Sciatic nerve (tissue), 2 donors: ENCODE data around the gene CLDN9. TPM values are rescaled to one million over a fixed set of nuclear protein-coding genes. Genes with fewer than 3 reads are reported as not detected.

Source experiments
- ATAC-seq: fragments of 200-7000 bp; cut with Tn5 transposase; one replicate; pipeline ENCODE4 v1.9.1; 2020; ENCODE audit warnings: mild to moderate bottlenecking, moderate library complexity
- DNase-seq: peaks from one replicate; pipeline ENCODE4 v3.0.0-alpha.2; 2020; ENCODE audit warnings: low spot score
- intact Hi-C: fragments of 100-400 bp; cut with DNase I; formaldehyde crosslinking; loops from one replicate; pipeline ENCODE4 v1.14.2; 2022
- total RNA-seq: library from RNA; stranded (reverse); fragmentation: NEBNext Ultra II Directional; extraction: Animal tissue kit (Norgen Biotek cat#: 25700); gene quantifications from one replicate; pipeline ENCODE4 v1.2.1, GENCODE V29; 2021
- donor health status: DM: no; HTN: no; CAD: no.
- donor health status: DM: no; HTN: no; CAD: no.

CLDN9 gene
- total RNA-seq, 1 donor from 2014 or later, result 0.53 TPM

DNA sequence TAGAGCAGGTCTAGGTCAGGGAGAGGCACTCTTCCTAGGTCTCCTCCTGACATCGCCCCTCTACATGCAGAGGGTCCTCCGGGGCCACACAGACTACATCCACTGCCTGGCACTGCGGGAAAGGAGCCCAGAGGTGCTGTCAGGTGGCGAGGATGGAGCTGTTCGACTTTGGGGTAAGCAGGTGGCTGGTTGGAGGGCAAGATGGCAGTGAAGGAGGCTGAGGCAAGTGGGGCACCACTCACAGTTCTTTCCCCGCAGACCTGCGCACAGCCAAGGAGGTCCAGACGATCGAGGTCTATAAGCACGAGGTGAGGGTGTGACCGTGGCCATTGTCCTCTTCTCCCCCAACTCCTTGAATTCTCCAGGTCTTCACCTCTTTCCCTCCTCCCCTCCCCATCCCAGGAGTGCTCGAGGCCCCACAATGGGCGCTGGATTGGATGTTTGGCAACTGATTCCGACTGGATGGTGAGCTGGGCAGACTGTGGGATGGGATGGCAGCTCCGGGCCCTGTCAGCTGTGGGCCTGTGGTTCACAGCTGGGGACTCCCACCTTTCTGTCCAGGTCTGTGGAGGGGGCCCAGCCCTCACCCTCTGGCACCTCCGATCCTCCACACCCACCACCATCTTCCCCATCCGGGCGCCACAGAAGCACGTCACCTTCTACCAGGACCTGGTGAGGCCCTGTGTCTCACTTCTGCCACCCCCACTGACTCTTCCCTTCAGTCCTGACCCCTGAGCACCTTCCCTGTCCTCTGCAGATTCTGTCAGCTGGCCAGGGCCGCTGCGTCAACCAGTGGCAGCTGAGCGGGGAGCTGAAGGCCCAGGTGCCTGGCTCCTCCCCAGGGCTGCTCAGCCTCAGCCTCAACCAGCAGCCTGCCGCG, 14.1 kb downstream of the CLDN9 start:
- no peak for ATAC-seq
- DNase-seq, result no peak
- intact Hi-C loops, result no loop called here

- DNase-seq (no peak), ATAC-seq (no peak)
- intact Hi-C loops, result no loop called here
These were observed 14.7 kb downstream of the CLDN9 start for GRCh38 chr16:3027489-3027795.

DNA sequence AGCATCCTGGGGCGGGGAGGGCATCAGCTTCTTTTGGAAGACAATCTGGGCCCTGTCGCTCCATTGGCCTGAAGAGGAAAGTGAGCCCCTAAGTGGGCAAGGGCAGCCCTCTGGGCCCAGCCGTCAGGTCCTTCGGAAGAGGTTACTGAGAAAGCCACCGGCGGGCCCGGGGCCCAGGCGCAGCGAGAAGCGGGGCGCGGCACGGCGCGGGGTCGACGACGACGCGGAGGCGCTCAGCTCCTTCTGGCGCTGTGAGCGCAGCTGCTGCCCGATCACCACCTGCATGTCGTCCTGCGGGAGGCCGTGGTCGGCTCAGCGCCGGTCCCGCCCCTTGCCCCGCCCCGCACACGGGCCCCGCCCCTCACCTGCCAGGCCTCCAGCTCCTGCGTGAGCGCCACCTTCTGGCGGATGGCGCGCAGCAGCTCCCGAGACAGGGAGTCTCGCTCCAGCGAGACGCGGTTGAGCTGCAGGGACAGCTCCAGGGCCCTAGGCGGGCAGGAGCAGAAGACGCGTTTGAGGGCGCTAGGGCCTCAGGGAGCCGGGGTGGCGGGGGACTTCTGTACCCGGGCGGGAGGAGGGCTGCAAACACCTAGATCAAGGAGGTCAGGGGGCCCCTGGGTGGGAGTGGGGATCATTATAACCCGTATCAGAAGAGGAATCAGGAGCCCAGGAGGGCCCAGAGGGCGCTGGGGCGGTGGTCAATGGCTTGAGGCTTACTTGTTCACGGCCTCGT, 15.4 kb downstream of the CLDN9 start:
- DNase-seq (peak; percentile 82), ATAC-seq (no peak)
- intact Hi-C loops, result no loop called here

GRCh38 chr16:3028716-3029319, 16.1 kb downstream of the CLDN9 start:
- intact Hi-C loops, result no loop called here
- no peak for DNase-seq

GRCh38 chr16:3029491-3030221, 16.9 kb downstream of the CLDN9 start:
- no peak for DNase-seq
- ATAC-seq, result no peak
- intact Hi-C loops, result no loop called here

More at GRCh38 chr16:3028716-3029319, 16.1 kb downstream of the CLDN9 start:
- ATAC-seq, result no peak

DNA sequence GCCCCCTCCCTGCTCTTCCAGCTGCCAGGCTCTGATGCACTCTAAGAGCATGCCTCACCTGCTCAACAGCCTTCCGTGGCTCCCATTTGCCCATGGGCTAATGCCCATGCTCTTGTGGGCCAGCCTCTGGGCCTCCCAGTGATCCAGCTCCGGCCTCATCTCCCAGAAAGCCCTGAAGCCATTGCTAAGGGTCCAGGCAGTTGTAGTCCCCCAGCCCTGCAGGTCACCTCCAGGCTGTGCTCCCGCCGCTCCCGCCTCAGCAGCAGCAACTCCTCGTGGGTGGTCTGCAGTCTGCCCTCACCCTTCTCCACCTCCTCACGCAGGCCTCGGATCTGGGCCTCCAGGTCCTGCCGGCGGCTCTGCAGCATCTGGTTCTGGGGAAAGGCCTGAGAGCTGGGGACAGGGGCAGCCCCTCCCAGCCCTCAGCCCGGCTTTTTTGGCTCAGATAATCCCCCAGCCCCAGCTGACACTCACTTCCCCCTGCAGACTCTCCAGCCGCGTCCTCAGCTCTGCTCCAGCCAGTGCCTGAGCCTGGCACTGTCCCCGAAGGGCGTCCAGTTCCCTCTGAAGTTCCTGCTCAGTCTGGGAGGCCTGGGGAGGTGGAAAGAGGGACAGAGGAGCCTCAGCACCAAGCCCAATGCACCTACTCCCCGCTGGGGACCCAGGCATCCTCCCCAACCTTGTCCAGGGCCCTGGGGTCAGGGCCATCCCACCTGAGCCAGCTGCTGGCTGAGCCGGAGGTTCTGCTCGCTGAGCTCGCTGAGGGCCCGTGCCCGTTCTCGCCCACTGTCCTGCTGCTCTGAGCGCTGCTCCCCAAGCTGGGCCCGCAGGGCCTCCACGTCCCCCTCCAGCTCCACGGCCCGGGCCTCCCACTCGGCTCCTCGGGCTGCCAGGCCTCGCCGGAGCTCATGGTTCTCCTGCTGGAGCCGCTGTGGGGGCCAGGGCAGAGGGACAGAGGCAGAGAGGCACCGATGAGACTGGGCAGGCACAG, 17.8 kb downstream of the CLDN9 start:
- ATAC-seq (no peak), DNase-seq (no peak)
- intact Hi-C loops, result no loop called here

GRCh38 chr16:3032624-3033023, 19.9 kb downstream of the CLDN9 start:
- intact Hi-C loops, result no loop called here

DNA sequence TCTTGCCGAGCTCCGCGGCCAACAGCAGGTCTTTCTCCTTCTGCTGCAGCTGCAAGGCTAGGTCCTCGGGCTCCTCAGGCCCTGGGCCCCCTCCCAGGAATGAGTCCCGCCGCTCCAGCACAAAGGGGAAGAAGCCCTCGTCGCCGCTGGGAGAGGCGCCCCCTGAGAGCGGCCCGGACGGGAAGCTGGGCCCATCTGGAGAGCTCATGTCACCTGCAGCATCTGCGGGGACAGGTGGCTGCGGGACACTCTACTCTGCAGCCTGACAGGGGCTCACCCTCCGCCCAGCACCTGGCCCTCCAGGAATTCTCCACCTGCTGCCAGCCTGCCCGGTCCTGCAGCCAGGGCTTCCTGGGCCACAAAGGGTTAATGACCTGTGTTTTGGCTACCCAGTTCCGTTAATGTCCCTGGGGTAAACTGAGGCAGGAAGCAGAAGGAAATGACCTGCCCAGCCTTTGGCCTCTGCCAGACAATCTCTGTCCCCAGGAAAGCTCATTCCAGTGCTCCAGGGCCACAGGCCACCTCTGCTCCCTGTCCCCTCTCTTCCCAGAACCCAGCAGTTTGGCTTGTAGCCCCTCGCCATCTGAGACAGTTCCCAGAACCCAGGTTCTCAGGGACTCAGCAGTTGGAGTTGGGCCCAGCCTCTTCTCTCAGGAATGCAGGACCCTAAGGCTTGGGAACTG, 22.7 kb downstream of the CLDN9 start:
- no peak for ATAC-seq
- intact Hi-C loops, result no loop called here
- DNase-seq, result no peak

More at GRCh38 chr16:3032624-3033023, 19.9 kb downstream of the CLDN9 start:
- ATAC-seq (no peak), DNase-seq (no peak)

DNA sequence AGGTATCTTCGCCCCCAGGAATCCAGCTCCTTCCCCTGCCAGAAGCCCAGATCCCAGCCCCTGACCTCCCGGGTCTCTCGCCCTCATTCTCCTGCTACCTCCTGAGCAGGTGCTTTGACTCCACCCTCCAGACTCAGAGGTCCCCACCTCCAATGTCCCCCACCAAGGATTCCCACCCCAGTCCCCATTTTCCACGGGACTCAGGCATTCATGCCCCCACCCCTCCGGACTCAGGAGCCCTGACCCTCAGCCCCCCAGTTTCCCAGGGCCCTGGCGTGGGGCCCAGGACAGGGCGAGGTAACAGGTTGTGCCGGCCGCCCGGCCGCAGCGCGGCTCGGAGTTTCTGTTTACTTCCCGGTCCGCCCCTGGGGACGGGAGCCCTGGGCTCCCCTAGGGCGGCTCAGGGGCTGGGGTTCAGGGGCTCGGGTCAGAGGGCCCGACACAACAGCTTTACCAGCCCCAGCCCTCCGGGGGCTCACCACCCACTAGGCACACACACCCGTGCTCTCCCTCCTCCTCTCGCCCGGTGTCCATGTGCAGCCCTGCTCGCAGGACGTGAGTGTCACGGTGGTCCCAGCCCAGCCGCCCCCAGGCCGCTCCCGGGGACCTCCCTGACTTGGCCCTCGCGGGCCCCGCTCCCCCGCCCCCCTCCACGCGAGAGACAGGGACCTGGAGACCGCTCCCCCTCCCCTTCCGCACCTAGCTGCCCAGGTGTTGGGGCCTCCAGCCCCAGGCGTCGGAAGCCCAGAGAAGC, 23.4 kb downstream of the CLDN9 start:
- no peak for DNase-seq
- intact Hi-C loops, result no loop called here
- no peak for ATAC-seq

- ATAC-seq (no peak), DNase-seq (no peak)
- intact Hi-C loops, result no loop called here
These were observed 24.1 kb downstream of the CLDN9 start, which contains the start of gene BICDL2 for GRCh38 chr16:3036726-3037315. Gene BICDL2 (minus strand): TSS chr16:3036944. CDS start chr16:3035496, 1,448 bp downstream.

DNA sequence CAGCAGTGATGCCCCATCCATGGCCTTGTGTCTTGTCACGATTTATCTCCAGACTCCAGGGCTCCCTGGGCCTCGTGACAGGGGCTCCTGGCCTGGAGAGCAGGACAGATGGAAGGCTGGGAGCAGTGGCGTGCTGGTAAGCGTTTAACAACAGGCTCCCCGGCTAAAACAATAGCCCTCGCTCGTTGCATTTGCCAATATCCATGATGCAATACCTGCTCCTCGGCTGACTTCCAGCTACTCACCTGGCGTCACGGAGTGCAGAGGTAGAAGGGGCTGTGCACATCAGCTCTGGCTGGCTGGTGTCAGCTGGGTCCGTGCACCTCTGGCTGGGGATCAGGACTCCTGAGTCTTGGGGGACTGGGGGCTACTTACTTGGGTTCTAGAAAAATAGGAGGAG, 25.5 kb downstream of the CLDN9 start:
- DNase-seq (no peak), ATAC-seq (no peak)
- intact Hi-C loops, result no loop called here

DNA sequence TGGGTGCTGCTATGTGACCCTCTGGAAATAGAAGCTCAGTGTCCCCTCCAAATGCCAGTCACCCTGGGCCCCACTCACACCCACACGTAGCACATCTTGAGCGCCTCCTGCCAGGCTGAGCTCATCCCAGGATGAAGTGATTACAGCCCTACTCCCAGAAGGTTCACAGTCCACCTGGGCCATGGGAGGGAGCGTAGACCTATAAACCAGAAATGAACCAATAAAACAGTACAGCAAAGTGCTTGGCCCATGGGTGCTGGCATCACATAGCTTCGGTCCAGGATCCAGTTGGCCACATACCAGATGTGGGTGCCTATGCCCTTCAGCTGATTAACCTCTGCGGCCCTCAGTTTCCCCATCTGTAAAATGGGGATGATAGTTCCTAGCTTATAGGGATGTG, 26.2 kb downstream of the CLDN9 start:
- DNase-seq (no peak), ATAC-seq (no peak)
- intact Hi-C loops, result no loop called here

- no peak for DNase-seq
- intact Hi-C loops, result no loop called here
- ATAC-seq, result no peak
These were observed 29.7 kb downstream of the CLDN9 start for GRCh38 chr16:3042376-3042775.

GRCh38 chr16:3044708-3045107, 32.0 kb downstream of the CLDN9 start:
- DNase-seq, result no peak
- no peak for ATAC-seq
- intact Hi-C loops, result no loop called here

- peak; percentile 41 for ATAC-seq
These were observed 33.3 kb downstream of the CLDN9 start, which contains the start of gene MMP25 for GRCh38 chr16:3045758-3046640. Gene MMP25 (plus strand): TSS chr16:3046561. CDS start chr16:3046918, 357 bp downstream.

More at GRCh38 chr16:3045758-3046640, 33.3 kb downstream of the CLDN9 start, which contains the start of gene MMP25:
- no peak for DNase-seq
- intact Hi-C loops, result no loop called here
